SK-N-SH (cell line): ENCODE measurements around the gene PRICKLE1. TPM values are rescaled to one million over a fixed set of nuclear protein-coding genes. Genes with fewer than 3 reads are reported as not detected.

Source experiments
- CTCF ChIA-PET: fragments of 300-600, 350-600 bp; formaldehyde crosslinking; extraction: SDS; loops from one replicate; lab custom pipeline; 2021; lab: Yijun Ruan, JAX
- POLR2A ChIA-PET: fragments of 350-600 bp; sonication (Branson Sonifier 250); formaldehyde crosslinking; extraction: SDS; loops from one replicate; lab custom pipeline; 2020; ENCODE audit warnings: antibody characterized with exemption, inconsistent platforms; lab: Yijun Ruan, JAX
- DNase-seq: peaks from one replicate; pipeline ENCODE4 v3.0.0; 2012
- H2AFZ ChIP-seq: fragments of 200-600 bp; sonication (generic); 2 replicates; pipeline ENCODE4 v1.8.1; 2016; ENCODE audit warnings: antibody characterized with exemption, mild to moderate bottlenecking, low read depth
- H3F3A ChIP-seq: fragments of 200-600 bp; sonication (generic); replicated peaks from 2 replicates; pipeline ENCODE3; 2016; ENCODE audit warnings: antibody characterized with exemption, mild to moderate bottlenecking; ENCODE audit not compliant: insufficient read depth
- H3K27ac ChIP-seq, 2 experiments: fragments of 200-500 bp in 1 of 2; fragments of 200-600 bp in 1 of 2; sonication (Bioruptor generic) in 1 of 2; sonication (generic), shearing (Covaris generic) in 1 of 2; 2 replicates each; pipeline versions ENCODE4 v1.5.1 to v1.6.1; 2014 to 2016; ENCODE audit warnings: low read depth in 2 of 2, inconsistent platforms in 1 of 2, low read length in 1 of 2, mild to moderate bottlenecking in 1 of 2, mixed read lengths in 1 of 2
- H3K27me3 ChIP-seq: fragments of 200-600 bp; sonication (generic), shearing (Covaris generic); 2 replicates; pipeline ENCODE4 v1.6.1; 2016; ENCODE audit warnings: mixed run types; ENCODE audit not compliant: insufficient read depth
- H3K36me3 ChIP-seq, 2 experiments: fragments of 200-500 bp in 1 of 2; fragments of 200-600 bp in 1 of 2; sonication (Bioruptor generic) in 1 of 2; sonication (generic) in 1 of 2; replicated peaks in 1 of 2; 2 replicates each; pipeline versions ENCODE3 to v1.5.1; 2014 to 2016; ENCODE audit warnings: low read length in 1 of 2, mild to moderate bottlenecking in 1 of 2; ENCODE audit not compliant: insufficient read depth in 2 of 2, control insufficient read depth in 1 of 2
- H3K4me1 ChIP-seq, 2 experiments: fragments of 200-500 bp in 1 of 2; fragments of 200-600 bp in 1 of 2; sonication (Bioruptor generic) in 1 of 2; sonication (generic), shearing (Covaris generic) in 1 of 2; 2 replicates each; pipeline versions ENCODE4 v1.5.1 to v1.6.1; 2014 to 2016; ENCODE audit warnings: low read depth in 1 of 2, low read length in 1 of 2, mixed run types in 1 of 2; ENCODE audit not compliant: insufficient read depth in 2 of 2, control insufficient read depth in 1 of 2
- H3K4me2 ChIP-seq: fragments of 200-600 bp; sonication (generic), shearing (Covaris generic); 2 replicates; pipeline ENCODE4 v1.6.1; 2017; ENCODE audit warnings: mixed run types
- H3K4me3 ChIP-seq, 2 experiments: fragments of 200-500 bp in 1 of 2; fragments of 200-600 bp in 1 of 2; sonication (Bioruptor generic) in 1 of 2; sonication (generic), shearing (Covaris generic) in 1 of 2; 2 replicates each; pipeline versions ENCODE4 v1.5.1 to v1.8.1; 2014 to 2016; ENCODE audit warnings: low read depth in 2 of 2, inconsistent platforms in 1 of 2, low read length in 1 of 2, mild to moderate bottlenecking in 1 of 2, mixed read lengths in 1 of 2, moderate library complexity in 1 of 2
- H3K79me2 ChIP-seq: fragments of 200-600 bp; sonication (generic); 2 replicates; pipeline ENCODE4 v1.8.1; 2017; ENCODE audit warnings: mild to moderate bottlenecking; ENCODE audit not compliant: insufficient read depth
- H3K9ac ChIP-seq: fragments of 200-600 bp; sonication (generic); 2 replicates; pipeline ENCODE4 v1.6.1; 2017; ENCODE audit warnings: mixed run types
- H3K9me2 ChIP-seq: fragments of 200-600 bp; sonication (generic); 2 replicates; pipeline ENCODE4 v1.6.1; 2017; ENCODE audit warnings: mixed run types
- H3K9me3 ChIP-seq: fragments of 200-600 bp; sonication (generic); 2 replicates; pipeline ENCODE4 v1.6.1; 2017; ENCODE audit warnings: mixed run types, mild to moderate bottlenecking, moderate library complexity
- H4K20me1 ChIP-seq: fragments of 200-600 bp; sonication (generic); 2 replicates; pipeline ENCODE4 v1.6.1; 2017; ENCODE audit warnings: mild to moderate bottlenecking, mixed run types; ENCODE audit not compliant: insufficient read depth
- CHD2 ChIP-seq: fragments of 150-350 bp; IDR thresholded peaks from 2 replicates; pipeline ENCODE4 v1.6.1; 2018; ENCODE audit warnings: low read length; ENCODE audit not compliant: partially characterized antibody
- GABPA ChIP-seq: IDR thresholded peaks from 2 replicates; pipeline ENCODE4 v1.4.0; 2012; ENCODE audit warnings: low read depth, mild to moderate bottlenecking
- GATA2 ChIP-seq: sonication (generic); formaldehyde crosslinking; IDR thresholded peaks from 2 replicates; pipeline ENCODE4 v1.5.0; 2020; ENCODE audit warnings: mild to moderate bottlenecking, missing genetic modification reagents
- MXI1 ChIP-seq: IDR thresholded peaks from 2 replicates; pipeline ENCODE4 v1.6.1; 2012; ENCODE audit warnings: mild to moderate bottlenecking, low read depth, low read length, improper control_type of control experiment
- NRF1 ChIP-seq: IDR thresholded peaks from 2 replicates; pipeline ENCODE4 v1.6.1; 2012; ENCODE audit warnings: low read depth, mild to moderate bottlenecking, low read length
- WGBS: methylation state at CpG from one replicate; pipeline ENCODE4 v1.1.6; 2017; ENCODE audit warnings: low lambda C conversion rate; 5-methylcytosine and 5-hydroxymethylcytosine counted together
- polyA plus RNA-seq, 3 experiments: library from polyadenylated mRNA; depleted of rRNA; stranded (reverse); fragments of >200 nt; gene quantifications; 2 replicates each; pipeline ENCODE4 v1.2.3, GENCODE V29; 2012
- TF ChIP-seq, protein P1 (sequence below): fragments of 150-350 bp; IDR thresholded peaks from 2 replicates; pipeline ENCODE4 v1.6.1; 2016; ENCODE audit warnings: mild to moderate bottlenecking, low read depth, low read length
- TF ChIP-seq, protein P2 (sequence below): fragments of 150-350 bp; IDR thresholded peaks from 2 replicates; pipeline ENCODE4 v1.6.1; 2017; ENCODE audit warnings: antibody characterized with exemption, low read length, low read depth, borderline replicate concordance
- TF ChIP-seq, protein P3 (sequence below): fragments of 200-600 bp; sonication (generic); IDR thresholded peaks from 2 replicates; pipeline ENCODE4 v1.6.1; 2017; ENCODE audit warnings: antibody characterized with exemption, mild to moderate bottlenecking, moderate library complexity

Gene PRICKLE1
- polyA plus RNA-seq, 1 of the 3 experiments (the other 2 are of a cell fraction): 1.2 TPM

DNA sequence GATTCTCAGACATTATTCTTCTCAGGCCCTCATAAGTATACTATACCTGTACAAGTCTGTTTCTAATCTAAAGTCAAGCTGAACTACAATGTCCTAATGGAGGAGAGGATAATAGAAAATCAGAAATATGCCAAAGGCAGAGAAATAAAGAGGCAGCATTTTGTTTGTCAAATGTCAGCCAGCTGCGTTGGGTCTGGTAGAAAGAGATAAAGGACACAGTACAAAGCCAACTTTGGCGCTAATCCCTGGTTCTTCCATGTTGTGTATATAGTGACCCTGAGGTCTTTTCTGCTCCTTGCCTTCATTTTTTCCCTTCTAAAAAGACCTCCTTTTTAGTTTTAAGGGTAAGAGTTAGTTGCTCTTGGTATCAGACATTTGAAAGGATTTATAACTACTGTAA, 103.1 kb downstream of the PRICKLE1 start:
- Histone ChIP-seq H3K79me2 (no peaks in the 10 kb centered on the region), H3K27ac (peak overlapping the region in 1 of 2 experiments; percentile 55; a peak in 2 of 4 replicates), H3K9me2 (no peaks in the 10 kb centered on the region), H2AFZ (no peak overlapping the region), H4K20me1 (no peaks in the 10 kb centered on the region), H3K36me3 (no peaks in the 10 kb centered on the region), H3K27me3 (peaks cover 13% of the 10 kb centered on the region; the same call in 1 of the 2 replicates), H3F3A (peaks cover 3% of the 10 kb centered on the region), H3K4me1 (peaks cover 0 to 14% of the 10 kb centered on the region in 2 experiments; a peak in 2 of 4 replicates), H3K9me3 (no peaks in the 10 kb centered on the region), H3K4me2 (no peak overlapping the region), H3K9ac (no peak overlapping the region), H3K4me3 (no peak overlapping the region)
- peak; percentile 41 for DNase-seq
- ChIA-PET CTCF (interaction anchor here (0.9 to 7.4 kb wide), 4 partner anchors 10 to 796 kb away, joined by 3 to 206 read pairs (median 10); no protein-coding TSS in a partner anchor), POLR2A (no interaction called here)
- peak; percentile 64; the same call in 1 of the 2 replicates for TF ChIP-seq GATA2 (CRISPR knock-in tag)
- no peak for TF ChIP-seq CHD2
- 36% methylated on average over 2 of the region's 2 CpGs for WGBS

GRCh38 chr12:42485823-42486222, 103.7 kb downstream of the PRICKLE1 start:
- peaks cover 13% of the 10 kb centered on the region; the same call in 1 of the 2 replicates for H3K27me3 ChIP-seq
- H3K9ac ChIP-seq: no peak overlapping the region
- POLR2A ChIA-PET: no interaction called here
- H3K9me2 ChIP-seq: no peaks in the 10 kb centered on the region
- H3K4me3 ChIP-seq: no peak overlapping the region
- no peaks in the 10 kb centered on the region for H3K36me3 ChIP-seq
- CTCF ChIA-PET: interaction anchor here (0.9 to 7.4 kb wide), 7 partner anchors 10 to 796 kb away, joined by 3 to 206 read pairs (median 17); no protein-coding TSS in a partner anchor
- H4K20me1 ChIP-seq: no peaks in the 10 kb centered on the region
- peaks cover 3% of the 10 kb centered on the region for H3F3A ChIP-seq
- H3K4me2 ChIP-seq: no peak overlapping the region
- peaks cover 0 to 14% of the 10 kb centered on the region in 2 experiments; a peak in 2 of 4 replicates for H3K4me1 ChIP-seq
- no peak overlapping the region for H2AFZ ChIP-seq
- DNase-seq: no peak
- WGBS: 70% methylated on average over 3 of the region's 3 CpGs
- no peaks in the 10 kb centered on the region for H3K9me3 ChIP-seq
- no peaks in the 10 kb centered on the region for H3K79me2 ChIP-seq
- peak overlapping the region in 1 of 2 experiments; percentile 55; a peak in 2 of 4 replicates for H3K27ac ChIP-seq
- TF ChIP-seq, protein P1, sequence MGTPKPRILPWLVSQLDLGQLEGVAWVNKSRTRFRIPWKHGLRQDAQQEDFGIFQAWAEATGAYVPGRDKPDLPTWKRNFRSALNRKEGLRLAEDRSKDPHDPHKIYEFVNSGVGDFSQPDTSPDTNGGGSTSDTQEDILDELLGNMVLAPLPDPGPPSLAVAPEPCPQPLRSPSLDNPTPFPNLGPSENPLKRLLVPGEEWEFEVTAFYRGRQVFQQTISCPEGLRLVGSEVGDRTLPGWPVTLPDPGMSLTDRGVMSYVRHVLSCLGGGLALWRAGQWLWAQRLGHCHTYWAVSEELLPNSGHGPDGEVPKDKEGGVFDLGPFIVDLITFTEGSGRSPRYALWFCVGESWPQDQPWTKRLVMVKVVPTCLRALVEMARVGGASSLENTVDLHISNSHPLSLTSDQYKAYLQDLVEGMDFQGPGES: no peak
- TF ChIP-seq, protein P2, sequence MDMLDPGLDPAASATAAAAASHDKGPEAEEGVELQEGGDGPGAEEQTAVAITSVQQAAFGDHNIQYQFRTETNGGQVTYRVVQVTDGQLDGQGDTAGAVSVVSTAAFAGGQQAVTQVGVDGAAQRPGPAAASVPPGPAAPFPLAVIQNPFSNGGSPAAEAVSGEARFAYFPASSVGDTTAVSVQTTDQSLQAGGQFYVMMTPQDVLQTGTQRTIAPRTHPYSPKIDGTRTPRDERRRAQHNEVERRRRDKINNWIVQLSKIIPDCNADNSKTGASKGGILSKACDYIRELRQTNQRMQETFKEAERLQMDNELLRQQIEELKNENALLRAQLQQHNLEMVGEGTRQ: no peak
- TF ChIP-seq MXI1 (no peak), GABPA (no peak), NRF1 (no peak)
- TF ChIP-seq, protein P3, sequence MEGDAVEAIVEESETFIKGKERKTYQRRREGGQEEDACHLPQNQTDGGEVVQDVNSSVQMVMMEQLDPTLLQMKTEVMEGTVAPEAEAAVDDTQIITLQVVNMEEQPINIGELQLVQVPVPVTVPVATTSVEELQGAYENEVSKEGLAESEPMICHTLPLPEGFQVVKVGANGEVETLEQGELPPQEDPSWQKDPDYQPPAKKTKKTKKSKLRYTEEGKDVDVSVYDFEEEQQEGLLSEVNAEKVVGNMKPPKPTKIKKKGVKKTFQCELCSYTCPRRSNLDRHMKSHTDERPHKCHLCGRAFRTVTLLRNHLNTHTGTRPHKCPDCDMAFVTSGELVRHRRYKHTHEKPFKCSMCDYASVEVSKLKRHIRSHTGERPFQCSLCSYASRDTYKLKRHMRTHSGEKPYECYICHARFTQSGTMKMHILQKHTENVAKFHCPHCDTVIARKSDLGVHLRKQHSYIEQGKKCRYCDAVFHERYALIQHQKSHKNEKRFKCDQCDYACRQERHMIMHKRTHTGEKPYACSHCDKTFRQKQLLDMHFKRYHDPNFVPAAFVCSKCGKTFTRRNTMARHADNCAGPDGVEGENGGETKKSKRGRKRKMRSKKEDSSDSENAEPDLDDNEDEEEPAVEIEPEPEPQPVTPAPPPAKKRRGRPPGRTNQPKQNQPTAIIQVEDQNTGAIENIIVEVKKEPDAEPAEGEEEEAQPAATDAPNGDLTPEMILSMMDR: no peak
